PC-9 (cell line): ENCODE data around the gene CD8B.

Source experiments
- CTCF ChIP-seq: fragments of 200-600 bp; sonication (generic); conservative IDR thresholded peaks from 2 replicates; pipeline ENCODE4 v1.6.1; 2017; ENCODE audit warnings: mixed run types, antibody characterized with exemption, mild to moderate bottlenecking, moderate library complexity
- EZH2 ChIP-seq: fragments of 200-600 bp; sonication (generic); IDR thresholded peaks from 2 replicates; pipeline ENCODE4 v1.8.0; 2017; ENCODE audit warnings: antibody characterized with exemption, low read depth

- TF ChIP-seq CTCF (no peak), EZH2 (no peak)
Measured at GRCh38 chr2:86787736-86788135, 74.0 kb downstream of the CD8B start.
